Lower lobe of right lung (tissue), 2 donors: ENCODE results near the gene ELFN2. TPM values are rescaled to one million over a fixed set of nuclear protein-coding genes. Genes with fewer than 3 reads are reported as not detected.

Experiments
- ATAC-seq, 2 donors: fragments of 200-7000 bp; cut with Tn5 transposase; one replicate each; pipeline ENCODE4 v1.9.1; 2020 to 2022; ENCODE audit warnings: mild to moderate bottlenecking in 2 of 2, moderate library complexity in 2 of 2
- DNase-seq: peaks from one replicate; pipeline ENCODE4 v3.0.0-alpha.2; 2020
- H3K27ac ChIP-seq: fragments of 200-600 bp; one replicate; pipeline ENCODE4 v1.8.0; 2022
- H3K27me3 ChIP-seq: fragments of 200-600 bp; one replicate; pipeline ENCODE4 v1.8.0; 2022; ENCODE audit warnings: low read depth
- H3K36me3 ChIP-seq: fragments of 200-600 bp; one replicate; pipeline ENCODE4 v1.8.0; 2022; ENCODE audit warnings: mild to moderate bottlenecking
- H3K4me1 ChIP-seq: fragments of 200-600 bp; one replicate; pipeline ENCODE4 v1.8.0; 2022
- H3K4me3 ChIP-seq: fragments of 200-600 bp; one replicate; pipeline ENCODE4 v1.8.0; 2022; ENCODE audit warnings: mild to moderate bottlenecking
- H3K9me3 ChIP-seq: fragments of 200-600 bp; one replicate; pipeline ENCODE4 v1.8.0; 2022
- CTCF ChIP-seq: fragments of 200-600 bp; IDR thresholded peaks from one replicate; pipeline ENCODE4 v1.8.0; 2022; ENCODE audit warnings: antibody characterized with exemption, mild to moderate bottlenecking
- intact Hi-C: fragments of 100-400 bp; cut with DNase I; formaldehyde crosslinking; loops from one replicate; pipeline ENCODE4 v1.11.0; 2022
- total RNA-seq: library from RNA; stranded (reverse); fragmentation: NEBNext Ultra II Directional; extraction: Animal tissue kit (Norgen Biotek cat#: 25700); gene quantifications from one replicate; pipeline ENCODE4 v1.2.1, GENCODE V29; 2021
- donor health status: DM: no; HTN: yes; CAD: no; lungs with severe emphysema.

The ELFN2 gene
- total RNA-seq, 1 donor from 2014 or later, result 0.89 TPM

DNA sequence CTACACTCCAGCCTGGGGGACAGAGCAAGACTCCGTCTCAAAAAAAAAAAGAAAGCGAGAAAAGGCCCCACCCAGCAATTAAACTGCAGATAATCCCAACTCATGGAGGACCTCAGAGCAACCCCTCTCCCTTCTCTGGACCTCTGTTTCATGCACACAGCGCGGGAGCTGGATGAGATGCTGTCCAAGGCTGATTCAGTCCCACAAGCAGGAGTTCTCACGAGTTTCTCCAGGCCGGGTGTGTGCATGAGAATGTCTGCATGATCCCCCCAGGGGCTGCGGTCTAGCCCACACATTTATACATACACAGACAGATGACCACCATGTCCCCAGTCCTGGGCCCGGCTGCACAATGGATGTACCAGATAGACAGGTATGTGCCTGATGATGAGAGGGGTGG is 19.4 kb downstream of the ELFN2 start:
- intact Hi-C loops, result no loop called here
- Histone ChIP-seq H3K9me3 (no peaks in the 10 kb centered on the region), H3K4me3 (no peak overlapping the region), H3K27me3 (peaks cover 17% of the 10 kb centered on the region), H3K4me1 (peaks cover 20% of the 10 kb centered on the region), H3K27ac (no peak overlapping the region), H3K36me3 (no peaks in the 10 kb centered on the region)
- no peak for TF ChIP-seq CTCF
- no peak for DNase-seq
- no peak for ATAC-seq

- Histone ChIP-seq H3K27ac (no peak overlapping the region), H3K27me3 (peaks cover 12% of the 10 kb centered on the region)
- peak in 1 of 2 donors; percentile 21 for ATAC-seq
Observed at GRCh38 chr22:37406441-37407235, 20.6 kb downstream of the ELFN2 start.

GRCh38 chr22:37404091-37404490 is 23.2 kb downstream of the ELFN2 start:
- TF ChIP-seq CTCF, result no peak
- H3K36me3 ChIP-seq, result no peaks in the 10 kb centered on the region
- H3K4me1 ChIP-seq, result peaks cover 2% of the 10 kb centered on the region
- DNase-seq, result no peak
- no peak overlapping the region for H3K27ac ChIP-seq
- intact Hi-C loops, result no loop called here
- peaks cover 7% of the 10 kb centered on the region for H3K27me3 ChIP-seq
- H3K4me3 ChIP-seq, result no peak overlapping the region
- no peaks in the 10 kb centered on the region for H3K9me3 ChIP-seq
- ATAC-seq, result no peak

More at GRCh38 chr22:37406441-37407235, 20.6 kb downstream of the ELFN2 start:
- Histone ChIP-seq H3K4me3 (no peak overlapping the region), H3K4me1 (peaks cover 20% of the 10 kb centered on the region), H3K9me3 (no peaks in the 10 kb centered on the region), H3K36me3 (no peaks in the 10 kb centered on the region)
- no peak for DNase-seq
- TF ChIP-seq CTCF, result no peak
- intact Hi-C loops, result no loop called here

DNA sequence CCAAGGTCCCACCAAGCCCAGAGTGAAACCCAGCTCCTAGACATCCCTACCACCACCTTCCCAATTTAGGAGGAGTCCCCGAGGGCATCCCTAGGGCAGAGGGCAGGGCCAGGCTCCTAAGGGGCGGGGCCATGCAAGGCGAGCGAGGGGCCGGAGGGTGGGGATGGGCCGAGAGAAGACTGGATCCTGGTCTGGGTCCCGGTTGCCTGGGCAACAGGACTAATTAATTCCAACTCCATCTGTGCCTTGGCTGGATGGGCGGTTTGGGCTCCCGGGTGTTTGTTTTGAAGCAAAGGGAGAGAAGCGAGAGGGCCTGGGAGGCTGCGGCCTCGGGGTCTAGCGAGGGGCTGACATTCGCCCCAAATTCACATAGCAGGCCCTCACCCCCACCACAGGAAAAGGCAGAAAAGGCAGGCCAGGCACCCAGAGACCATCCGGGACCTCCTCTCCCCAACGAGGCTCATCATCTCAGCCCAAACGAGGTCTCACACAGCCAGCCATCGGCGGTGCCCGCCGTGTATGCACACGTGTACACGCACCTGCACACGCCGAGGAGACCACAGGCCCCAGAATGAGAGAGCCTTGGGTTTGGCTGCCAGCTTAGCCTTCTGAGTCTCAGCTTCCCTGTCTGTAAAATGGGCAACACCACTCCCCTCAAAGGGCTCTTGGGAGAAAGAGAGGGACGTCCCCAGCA is 23.9 kb downstream of the ELFN2 start:
- ATAC-seq, result no peak
- intact Hi-C loops, result no loop called here
- Histone ChIP-seq H3K36me3 (no peaks in the 10 kb centered on the region), H3K9me3 (no peaks in the 10 kb centered on the region), H3K4me3 (no peak overlapping the region), H3K4me1 (no peaks in the 10 kb centered on the region), H3K27ac (no peak overlapping the region), H3K27me3 (peaks cover 5% of the 10 kb centered on the region)
- no peak for DNase-seq
- TF ChIP-seq CTCF, result no peak

DNA sequence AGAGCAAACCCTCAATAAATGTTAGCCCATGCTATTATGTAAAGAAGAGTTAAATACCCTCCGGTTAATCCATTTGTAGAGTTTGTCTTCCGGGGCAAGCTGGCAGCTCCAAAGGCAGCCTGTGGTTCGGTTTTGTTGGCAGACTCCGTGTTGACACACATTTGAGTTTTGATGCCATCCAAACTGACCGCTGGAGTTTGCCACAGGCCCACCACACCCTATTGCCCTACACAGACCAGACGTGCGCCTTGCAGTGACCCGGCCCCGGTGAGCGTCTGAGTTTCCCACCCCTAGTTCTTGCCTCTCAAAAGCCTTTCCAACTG is 25.1 kb downstream of the ELFN2 start:
- intact Hi-C loops, result no loop called here
- no peak for TF ChIP-seq CTCF
- no peak for ATAC-seq
- Histone ChIP-seq H3K27me3 (no peaks in the 10 kb centered on the region), H3K27ac (no peak overlapping the region), H3K9me3 (no peaks in the 10 kb centered on the region), H3K4me3 (no peak overlapping the region), H3K36me3 (no peaks in the 10 kb centered on the region), H3K4me1 (no peaks in the 10 kb centered on the region)
- DNase-seq, result no peak
